IPS DF 6.9 (cell line): ENCODE data around the gene RNPEPL1.

Experiments used
- DNase-seq: peaks from one replicate; pipeline ENCODE4 v3.0.0-alpha.2; 2013; ENCODE audit warnings: low read depth, low spot score
- H3K27ac ChIP-seq: one replicate; pipeline ENCODE4 v1.5.1; 2013; ENCODE audit warnings: low read length, control low read depth
- H3K27me3 ChIP-seq: 2 replicates; pipeline ENCODE4 v1.6.1; 2013; ENCODE audit warnings: mild to moderate bottlenecking, low read length; ENCODE audit not compliant: control insufficient read depth, insufficient read depth
- H3K36me3 ChIP-seq: 2 replicates; pipeline ENCODE4 v1.6.1; 2013; ENCODE audit warnings: low read length; ENCODE audit not compliant: control insufficient read depth, insufficient read depth
- H3K4me1 ChIP-seq: 2 replicates; pipeline ENCODE4 v1.6.1; 2013; ENCODE audit warnings: low read length; ENCODE audit not compliant: control insufficient read depth, insufficient read depth
- H3K4me3 ChIP-seq: 2 replicates; pipeline ENCODE4 v1.5.1; 2013; ENCODE audit warnings: mild to moderate bottlenecking, low read length
- H3K9me3 ChIP-seq: 2 replicates; pipeline ENCODE4 v1.6.1; 2013; ENCODE audit warnings: low read length, inconsistent platforms; ENCODE audit not compliant: control insufficient read depth, insufficient read depth
- WGBS: extraction: QIAGEN DNeasy Blood & Tissue Kit; methylation state at CpG from one replicate; pipeline ENCODE4 v1.1.7; 2013; ENCODE audit warnings: mixed read lengths, missing lambda C conversion rate; ENCODE audit not compliant: insufficient read length, insufficient coverage; 5-methylcytosine and 5-hydroxymethylcytosine counted together

The RNPEPL1 gene

GRCh38 chr2:240598311-240598911 is 30.1 kb downstream of the RNPEPL1 start:
- no peak overlapping the region for H3K4me3 ChIP-seq
- no peaks in the 10 kb centered on the region for H3K4me1 ChIP-seq
- no peak overlapping the region for H3K27ac ChIP-seq
- H3K27me3 ChIP-seq = no peaks in the 10 kb centered on the region
- WGBS = no CpG with 5 or more reads among the region's 17 CpGs
- H3K9me3 ChIP-seq = no peaks in the 10 kb centered on the region
- H3K36me3 ChIP-seq = peaks cover 22% of the 10 kb centered on the region
- DNase-seq = no peak

GRCh38 chr2:240599141-240599583 is 30.9 kb downstream of the RNPEPL1 start:
- Histone ChIP-seq H3K4me3 (no peak overlapping the region), H3K9me3 (no peaks in the 10 kb centered on the region), H3K36me3 (peaks cover 18% of the 10 kb centered on the region), H3K27me3 (no peaks in the 10 kb centered on the region), H3K4me1 (no peaks in the 10 kb centered on the region), H3K27ac (no peak overlapping the region)
- no CpG with 5 or more reads among the region's 11 CpGs for WGBS
- no peak for DNase-seq

- no peaks in the 10 kb centered on the region for H3K9me3 ChIP-seq
- H3K27ac ChIP-seq = no peak overlapping the region
- DNase-seq = no peak
- no peaks in the 10 kb centered on the region for H3K4me1 ChIP-seq
- H3K4me3 ChIP-seq = no peak overlapping the region
- H3K27me3 ChIP-seq = no peaks in the 10 kb centered on the region
- WGBS = no CpG with 5 or more reads among the region's 16 CpGs
- H3K36me3 ChIP-seq = peaks cover 18% of the 10 kb centered on the region
Observed at GRCh38 chr2:240600451-240600961, 32.2 kb downstream of the RNPEPL1 start.

- no peaks in the 10 kb centered on the region for H3K9me3 ChIP-seq
Observed at GRCh38 chr2:240601061-240601830, 33.0 kb downstream of the RNPEPL1 start.

GRCh38 chr2:240601831-240602160 is 33.5 kb downstream of the RNPEPL1 start:
- H3K27me3 ChIP-seq = no peaks in the 10 kb centered on the region
- no peaks in the 10 kb centered on the region for H3K9me3 ChIP-seq
- no peak for DNase-seq
- no peak overlapping the region for H3K27ac ChIP-seq
- H3K4me1 ChIP-seq = no peaks in the 10 kb centered on the region
- WGBS = no CpG with 5 or more reads among the region's 11 CpGs
- peaks cover 11% of the 10 kb centered on the region; the same call in 1 of the 2 replicates for H3K36me3 ChIP-seq
- no peak overlapping the region for H3K4me3 ChIP-seq

More at GRCh38 chr2:240601061-240601830, 33.0 kb downstream of the RNPEPL1 start:
- no CpG with 5 or more reads among the region's 20 CpGs for WGBS
- Histone ChIP-seq H3K36me3 (peaks cover 15% of the 10 kb centered on the region), H3K27me3 (no peaks in the 10 kb centered on the region), H3K4me1 (no peaks in the 10 kb centered on the region), H3K4me3 (no peak overlapping the region), H3K27ac (no peak overlapping the region)
- DNase-seq = no peak

- WGBS = no CpG with 5 or more reads among the region's 32 CpGs
- Histone ChIP-seq H3K36me3 (peaks cover 11% of the 10 kb centered on the region; the same call in 1 of the 2 replicates), H3K27me3 (no peaks in the 10 kb centered on the region), H3K4me1 (no peaks in the 10 kb centered on the region), H3K27ac (no peak overlapping the region), H3K4me3 (no peak overlapping the region), H3K9me3 (no peaks in the 10 kb centered on the region)
- DNase-seq = no peak
Observed at GRCh38 chr2:240602266-240603050, 34.2 kb downstream of the RNPEPL1 start.

GRCh38 chr2:240603081-240603835 is 35.0 kb downstream of the RNPEPL1 start:
- H3K27ac ChIP-seq = no peak overlapping the region
- no peak for DNase-seq
- no peak overlapping the region for H3K4me3 ChIP-seq
- no peaks in the 10 kb centered on the region for H3K4me1 ChIP-seq
- no CpG with 5 or more reads among the region's 22 CpGs for WGBS
- no peaks in the 10 kb centered on the region for H3K9me3 ChIP-seq
- no peaks in the 10 kb centered on the region for H3K27me3 ChIP-seq
- H3K36me3 ChIP-seq = 0 out of 2 replicates have a peak, but pooled peaks cover 4% of the 10 kb centered on the region

- H3K27me3 ChIP-seq = no peaks in the 10 kb centered on the region
- H3K4me1 ChIP-seq = no peaks in the 10 kb centered on the region
- H3K27ac ChIP-seq = no peak overlapping the region
- H3K9me3 ChIP-seq = no peaks in the 10 kb centered on the region
- whole genome bisulfite sequencing = no CpG with 5 or more reads among the region's 10 CpGs
- H3K36me3 ChIP-seq = no peaks in the 10 kb centered on the region
- no peak overlapping the region for H3K4me3 ChIP-seq
- DNase-seq = no peak
Observed at GRCh38 chr2:240603846-240604245, 35.6 kb downstream of the RNPEPL1 start.

GRCh38 chr2:240604291-240604938 is 36.1 kb downstream of the RNPEPL1 start:
- H3K27me3 ChIP-seq = no peaks in the 10 kb centered on the region
- DNase-seq = no peak

More at GRCh38 chr2:240604291-240604938, 36.1 kb downstream of the RNPEPL1 start:
- Histone ChIP-seq H3K4me1 (no peaks in the 10 kb centered on the region), H3K9me3 (no peaks in the 10 kb centered on the region), H3K36me3 (no peaks in the 10 kb centered on the region), H3K27ac (no peak overlapping the region), H3K4me3 (no peak overlapping the region)
- WGBS = no CpG with 5 or more reads among the region's 11 CpGs
